Testis (tissue), 2 donors: ENCODE data around the gene CEP295NL.

Experiments used
- CTCF ChIP-seq, 3 experiments: fragments of 450-650 bp in 2 of 3; fragments of 200-600 bp in 1 of 3; sonication (generic) in 1 of 3; IDR thresholded peaks; one replicate each; pipeline ENCODE4 v1.5.1; 2016 to 2019; ENCODE audit warnings: antibody characterized with exemption in 3 of 3, mild to moderate bottlenecking in 2 of 3, moderate library complexity in 1 of 3
- POLR2A ChIP-seq: fragments of 450-650 bp; IDR thresholded peaks from one replicate; pipeline ENCODE4 v1.6.1; 2017; ENCODE audit warnings: antibody characterized with exemption, mild to moderate bottlenecking, moderate library complexity

- TF ChIP-seq POLR2A (no peak), CTCF (IDR thresholded peaks at IDR 0.05) (no peak)
Measured at GRCh38 chr17:78861229-78861628, 41.8 kb downstream of the CEP295NL start.
